Bronchial epithelial cell (primary cell): ENCODE data around the gene ICE2. TPM values are rescaled to one million over a fixed set of nuclear protein-coding genes. Genes with fewer than 3 reads are reported as not detected.
A peak's percentile ranks its signal among the peaks of the same experiment; 100 is the strongest.

Experiments used
- DNase-seq: peaks from one replicate; pipeline ENCODE4 v3.0.0-alpha.2; 2010; ENCODE audit warnings: low read depth
- FAIRE-seq: peaks from 2 replicates; lab custom pipeline; 2011; peaks lifted over from hg19 to GRCh38; lab: Jason Lieb, UNC
- H3K27me3 ChIP-seq: 2 replicates; pipeline ENCODE4 v1.5.1; 2011; ENCODE audit warnings: low read length; ENCODE audit not compliant: control insufficient read depth, insufficient read depth
- H3K36me3 ChIP-seq: 2 replicates; pipeline ENCODE4 v1.5.1; 2011; ENCODE audit warnings: low read length; ENCODE audit not compliant: control insufficient read depth, insufficient read depth
- H3K4me3 ChIP-seq: 2 replicates; pipeline ENCODE4 v1.5.1; 2011; ENCODE audit warnings: mild to moderate bottlenecking, low read depth, low read length, control low read depth
- total RNA-seq: library from RNA; depleted of rRNA; stranded (reverse); fragments of >200 nt; gene quantifications from 2 replicates; pipeline ENCODE4 v1.2.1, GENCODE V29; 2014
- TF ChIP-seq, protein P1 (sequence below): IDR thresholded peaks from 2 replicates; pipeline ENCODE4 v1.5.1; 2011; ENCODE audit warnings: mild to moderate bottlenecking, moderate library complexity, low read length, control low read depth, inconsistent platforms; ENCODE audit not compliant: insufficient read depth, severe bottlenecking

ICE2 gene
- total RNA-seq, 1 donor from 2014 or later = 22.6 TPM

GRCh38 chr15:60442031-60442650 lies 36.8 kb downstream of the ICE2 start:
- DNase-seq (no peak), FAIRE-seq (no peak)
- Histone ChIP-seq H3K36me3 (no peaks in the 10 kb centered on the region), H3K4me3 (no peak overlapping the region), H3K27me3 (no peaks in the 10 kb centered on the region)
- TF ChIP-seq, protein P1, sequence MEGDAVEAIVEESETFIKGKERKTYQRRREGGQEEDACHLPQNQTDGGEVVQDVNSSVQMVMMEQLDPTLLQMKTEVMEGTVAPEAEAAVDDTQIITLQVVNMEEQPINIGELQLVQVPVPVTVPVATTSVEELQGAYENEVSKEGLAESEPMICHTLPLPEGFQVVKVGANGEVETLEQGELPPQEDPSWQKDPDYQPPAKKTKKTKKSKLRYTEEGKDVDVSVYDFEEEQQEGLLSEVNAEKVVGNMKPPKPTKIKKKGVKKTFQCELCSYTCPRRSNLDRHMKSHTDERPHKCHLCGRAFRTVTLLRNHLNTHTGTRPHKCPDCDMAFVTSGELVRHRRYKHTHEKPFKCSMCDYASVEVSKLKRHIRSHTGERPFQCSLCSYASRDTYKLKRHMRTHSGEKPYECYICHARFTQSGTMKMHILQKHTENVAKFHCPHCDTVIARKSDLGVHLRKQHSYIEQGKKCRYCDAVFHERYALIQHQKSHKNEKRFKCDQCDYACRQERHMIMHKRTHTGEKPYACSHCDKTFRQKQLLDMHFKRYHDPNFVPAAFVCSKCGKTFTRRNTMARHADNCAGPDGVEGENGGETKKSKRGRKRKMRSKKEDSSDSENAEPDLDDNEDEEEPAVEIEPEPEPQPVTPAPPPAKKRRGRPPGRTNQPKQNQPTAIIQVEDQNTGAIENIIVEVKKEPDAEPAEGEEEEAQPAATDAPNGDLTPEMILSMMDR = no peak

DNA sequence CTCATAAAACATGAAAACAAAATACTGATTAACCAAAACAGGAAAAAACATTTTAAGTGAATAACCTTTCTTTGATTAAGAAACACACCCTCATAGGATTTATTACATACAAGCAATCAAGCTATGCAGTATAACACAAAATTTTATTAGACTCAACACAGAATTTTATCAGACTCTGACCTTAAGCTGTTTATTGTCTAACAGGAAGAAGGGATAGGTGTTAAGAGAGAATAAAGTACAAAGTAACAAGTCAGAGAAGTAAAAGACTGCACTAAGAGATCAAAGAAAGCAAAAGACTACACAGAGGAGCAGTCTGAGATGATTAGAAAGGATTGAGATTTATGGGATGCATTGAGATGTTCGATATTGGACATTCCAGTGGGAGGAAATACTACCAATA lies 37.6 kb downstream of the ICE2 start:
- Histone ChIP-seq H3K4me3 (no peak overlapping the region), H3K36me3 (no peaks in the 10 kb centered on the region), H3K27me3 (no peaks in the 10 kb centered on the region)
- TF ChIP-seq, protein P1 = no peak
- FAIRE-seq (no peak), DNase-seq (no peak)

- TF ChIP-seq, protein P1 = no peak
- FAIRE-seq = no peak
- Histone ChIP-seq H3K4me3 (no peak overlapping the region), H3K27me3 (no peaks in the 10 kb centered on the region), H3K36me3 (peaks cover 4% of the 10 kb centered on the region)
- DNase-seq = no peak
Observed at GRCh38 chr15:60438646-60439045, 40.3 kb downstream of the ICE2 start.

GRCh38 chr15:60428935-60429334 lies 50.0 kb downstream of the ICE2 start:
- Histone ChIP-seq H3K4me3 (no peak overlapping the region), H3K27me3 (no peaks in the 10 kb centered on the region), H3K36me3 (peaks cover 2% of the 10 kb centered on the region)
- DNase-seq (no peak), FAIRE-seq (no peak)
- TF ChIP-seq, protein P1 = no peak

DNA sequence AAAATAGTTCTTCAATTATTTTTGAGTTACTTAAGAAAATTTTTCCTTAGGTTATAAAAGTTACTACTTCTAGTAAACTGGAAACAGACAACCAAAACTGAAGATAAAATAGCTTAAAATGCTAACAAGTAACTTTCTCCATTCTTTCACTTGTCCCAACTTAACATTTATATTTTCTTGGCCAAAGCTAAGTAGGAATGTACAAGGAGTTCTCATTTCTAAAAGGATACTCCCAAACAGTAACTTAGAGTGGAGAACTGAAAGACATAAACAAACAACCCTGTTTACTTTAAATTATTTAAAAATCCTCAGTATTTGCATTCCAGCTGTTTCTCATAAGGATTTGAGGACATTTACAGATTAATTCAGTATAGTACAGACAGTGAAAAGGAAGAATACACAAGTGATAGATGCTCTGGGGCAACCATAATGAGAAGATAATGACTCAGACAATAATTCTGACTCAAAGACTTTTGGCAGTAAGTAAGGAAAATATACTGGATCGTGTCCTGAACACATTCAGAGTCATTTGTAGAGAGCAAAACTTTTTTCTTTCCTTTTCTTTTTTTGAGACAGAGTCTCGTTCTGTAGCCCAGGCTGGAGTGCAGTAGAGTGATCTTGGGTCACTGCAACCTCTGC lies 52.0 kb downstream of the ICE2 start:
- peak; percentile 78 for DNase-seq
- no peak for FAIRE-seq
- H3K36me3 ChIP-seq = peaks cover 2% of the 10 kb centered on the region

More for the DNA sequence above, 52.0 kb downstream of the ICE2 start:
- Histone ChIP-seq H3K4me3 (no peak overlapping the region), H3K27me3 (no peaks in the 10 kb centered on the region)
- TF ChIP-seq, protein P1 = no peak
